Esophagus squamous epithelium (tissue), 5 donors: ENCODE results near the gene CRABP2. TPM values are rescaled to one million over a fixed set of nuclear protein-coding genes. Genes with fewer than 3 reads are reported as not detected.

Experiments
- DNase-seq: peaks from one replicate; lab custom pipeline; 2025; lab: John Stamatoyannopoulos, UW
- H3K27ac ChIP-seq, 4 donors: fragments of 200-600 bp; sonication (generic); one replicate each; pipeline ENCODE4 v1.5.1; 2016 to 2019; ENCODE audit warnings: mild to moderate bottlenecking in 1 of 4
- H3K27me3 ChIP-seq, 4 donors: fragments of 200-600 bp; sonication (generic); 1 replicate in 3 of 4; 2 replicates in 1 of 4; pipeline versions ENCODE4 v1.5.1 to v1.6.0; 2017 to 2021; ENCODE audit warnings: antibody characterized with exemption in 1 of 4
- H3K36me3 ChIP-seq, 3 donors: fragments of 200-600 bp; sonication (generic); one replicate each; pipeline ENCODE4 v1.5.1; 2016 to 2019
- H3K4me1 ChIP-seq, 3 donors: fragments of 200-600 bp; sonication (generic); one replicate each; pipeline ENCODE4 v1.5.1; 2017 to 2019
- H3K4me3 ChIP-seq, 4 donors: fragments of 200-600 bp; sonication (generic); 1 replicate in 3 of 4; 2 replicates in 1 of 4; pipeline ENCODE4 v1.5.1; 2016 to 2019; ENCODE audit warnings: mild to moderate bottlenecking in 2 of 4, moderate library complexity in 1 of 4
- H3K9me3 ChIP-seq, 3 donors: fragments of 200-600 bp; sonication (generic); one replicate each; pipeline ENCODE4 v1.5.1; 2016 to 2019
- POLR2A ChIP-seq, 4 donors: fragments of 450-650 bp; IDR thresholded peaks; one replicate each; pipeline ENCODE4 v1.6.1; 2017; ENCODE audit warnings: antibody characterized with exemption in 4 of 4, mild to moderate bottlenecking in 4 of 4, moderate library complexity in 3 of 4
- WGBS, 2 donors: methylation state at CpG; one replicate each; pipeline ENCODE4 v1.1.5; 2018; 5-methylcytosine and 5-hydroxymethylcytosine counted together
- intact Hi-C: fragments of 100-400 bp; cut with DNase I; formaldehyde crosslinking; loops from one replicate; pipeline ENCODE4 v1.15.0; 2022
- total RNA-seq, 4 donors: library from RNA; depleted of rRNA; stranded (reverse); fragments of >200 nt; gene quantifications; one replicate each; pipeline ENCODE4 v1.1.0, GENCODE V29; 2016
- TF ChIP-seq, protein P1 (sequence below), 6 experiments: fragments of 450-650 bp in 4 of 6; fragments of 200-600 bp in 2 of 6; sonication (generic) in 2 of 6; IDR thresholded peaks; one replicate each; pipeline ENCODE4 v1.5.1; 2016 to 2019; ENCODE audit warnings: antibody characterized with exemption in 6 of 6, mild to moderate bottlenecking in 4 of 6, moderate library complexity in 4 of 6
- donor health status: DM: yes; HTN: yes; CAD: no.

Gene CRABP2
- total RNA-seq, 4 donors from 2014 or later, result 149 to 916 (median 441) TPM

- no peak for TF ChIP-seq POLR2A (IDR thresholded peaks at IDR 0.05)
- TF ChIP-seq, protein P1, sequence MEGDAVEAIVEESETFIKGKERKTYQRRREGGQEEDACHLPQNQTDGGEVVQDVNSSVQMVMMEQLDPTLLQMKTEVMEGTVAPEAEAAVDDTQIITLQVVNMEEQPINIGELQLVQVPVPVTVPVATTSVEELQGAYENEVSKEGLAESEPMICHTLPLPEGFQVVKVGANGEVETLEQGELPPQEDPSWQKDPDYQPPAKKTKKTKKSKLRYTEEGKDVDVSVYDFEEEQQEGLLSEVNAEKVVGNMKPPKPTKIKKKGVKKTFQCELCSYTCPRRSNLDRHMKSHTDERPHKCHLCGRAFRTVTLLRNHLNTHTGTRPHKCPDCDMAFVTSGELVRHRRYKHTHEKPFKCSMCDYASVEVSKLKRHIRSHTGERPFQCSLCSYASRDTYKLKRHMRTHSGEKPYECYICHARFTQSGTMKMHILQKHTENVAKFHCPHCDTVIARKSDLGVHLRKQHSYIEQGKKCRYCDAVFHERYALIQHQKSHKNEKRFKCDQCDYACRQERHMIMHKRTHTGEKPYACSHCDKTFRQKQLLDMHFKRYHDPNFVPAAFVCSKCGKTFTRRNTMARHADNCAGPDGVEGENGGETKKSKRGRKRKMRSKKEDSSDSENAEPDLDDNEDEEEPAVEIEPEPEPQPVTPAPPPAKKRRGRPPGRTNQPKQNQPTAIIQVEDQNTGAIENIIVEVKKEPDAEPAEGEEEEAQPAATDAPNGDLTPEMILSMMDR (IDR thresholded peaks at IDR 0.05), result peak in 1 of 6 experiments; percentile 4
- intact Hi-C loops, result no loop called here
- 3% methylated on average over 5 to 18 of the region's 29 CpGs for WGBS, 2 donors
- Histone ChIP-seq H3K4me3 (peak overlapping the region; percentile 37 to 67 (median 54)), H3K27me3 (peaks cover 0 to 53% (median 0%) of the 10 kb centered on the region in 4 donors), H3K4me1 (peaks cover 62 to 95% (median 64%) of the 10 kb centered on the region in 3 donors), H3K36me3 (peaks cover 0 to 15% (median 3%) of the 10 kb centered on the region in 3 donors), H3K27ac (peak overlapping the region; percentile 53 to 84 (median 79)), H3K9me3 (no peaks in the 10 kb centered on the region)
- no peak for DNase-seq
These were observed 458 bp downstream of the CRABP2 start for GRCh38 chr1:156704930-156705320.

- H3K36me3 ChIP-seq, result peaks cover 0 to 22% (median 7%) of the 10 kb centered on the region in 3 donors
- H3K4me3 ChIP-seq, result peak overlapping the region; percentile 37 to 67 (median 54)
- no peak for DNase-seq
- intact Hi-C loops, result no loop called here
- peak overlapping the region; percentile 17 to 84 (median 64) for H3K27ac ChIP-seq
- TF ChIP-seq POLR2A (IDR thresholded peaks at IDR 0.05), result no peak
- TF ChIP-seq, protein P1 (IDR thresholded peaks at IDR 0.05), result no peak
- 23 to 31% methylated on average over 5 to 7 of the region's 10 CpGs for WGBS, 2 donors
- H3K27me3 ChIP-seq, result peaks cover 0 to 53% (median 0%) of the 10 kb centered on the region in 4 donors
- peaks cover 55 to 88% (median 57%) of the 10 kb centered on the region in 3 donors for H3K4me1 ChIP-seq
- no peaks in the 10 kb centered on the region for H3K9me3 ChIP-seq
These were observed 1.1 kb downstream of the CRABP2 start for GRCh38 chr1:156704166-156704711.

GRCh38 chr1:156703741-156704140 lies 1.6 kb downstream of the CRABP2 start:
- 29 to 53% methylated on average over 1 to 2 of the region's 4 CpGs for WGBS, 2 donors
- TF ChIP-seq, protein P1 (IDR thresholded peaks at IDR 0.05), result no peak
- TF ChIP-seq POLR2A (IDR thresholded peaks at IDR 0.05), result no peak
- Histone ChIP-seq H3K27ac (peak overlapping the region in 3 of 4 donors; percentile 53 to 84 (median 76)), H3K4me1 (peaks cover 50 to 83% (median 52%) of the 10 kb centered on the region in 3 donors), H3K27me3 (peaks cover 0 to 53% (median 0%) of the 10 kb centered on the region in 4 donors), H3K36me3 (peaks cover 0 to 27% (median 7%) of the 10 kb centered on the region in 3 donors), H3K9me3 (no peaks in the 10 kb centered on the region), H3K4me3 (peak overlapping the region; percentile 37 to 67 (median 54))
- intact Hi-C loops, result no loop called here
- DNase-seq, result no peak

GRCh38 chr1:156703336-156703735 lies 2.0 kb downstream of the CRABP2 start:
- Histone ChIP-seq H3K4me1 (peaks cover 46 to 79% (median 48%) of the 10 kb centered on the region in 3 donors), H3K9me3 (no peaks in the 10 kb centered on the region), H3K36me3 (peaks cover 0 to 31% (median 7%) of the 10 kb centered on the region in 3 donors), H3K27ac (peak overlapping the region in 3 of 4 donors; percentile 53 to 84 (median 76)), H3K27me3 (peaks cover 0 to 53% (median 0%) of the 10 kb centered on the region in 4 donors), H3K4me3 (peak overlapping the region; percentile 37 to 67 (median 54))
- WGBS, 2 donors, result 50% methylated on average over 2 of the region's 4 CpGs; no CpG with 5 or more reads in 1 of the 2 donors
- DNase-seq, result no peak
- intact Hi-C loops, result no loop called here
- TF ChIP-seq, protein P1 (IDR thresholded peaks at IDR 0.05), result no peak
- no peak for TF ChIP-seq POLR2A (IDR thresholded peaks at IDR 0.05)
